Peyer's patch (tissue), 4 donors: ENCODE results near the gene BTBD7. TPM values are rescaled to one million over a fixed set of nuclear protein-coding genes. Genes with fewer than 3 reads are reported as not detected.

ENCODE experiments used
- DNase-seq, 3 donors: peaks; one replicate each; pipeline ENCODE4 v3.0.0-alpha.2; 2017 to 2019
- H3K27ac ChIP-seq, 4 donors: fragments of 200-600 bp; sonication (generic); one replicate each; pipeline ENCODE4 v1.5.1; 2016 to 2019
- H3K27me3 ChIP-seq, 2 donors: fragments of 200-600 bp; sonication (generic); one replicate each; pipeline ENCODE4 v1.5.1; 2019
- H3K36me3 ChIP-seq, 3 donors: fragments of 200-600 bp; sonication (generic); one replicate each; pipeline ENCODE4 v1.5.1; 2016 to 2019
- H3K4me1 ChIP-seq, 4 donors: fragments of 200-600 bp; sonication (generic); one replicate each; pipeline ENCODE4 v1.5.1; 2016 to 2019
- H3K4me3 ChIP-seq, 4 donors: fragments of 200-600 bp; sonication (generic); 1 replicate in 3 of 4; 2 replicates in 1 of 4; pipeline ENCODE4 v1.5.1; 2016 to 2019; ENCODE audit warnings: mild to moderate bottlenecking in 1 of 4
- H3K9me3 ChIP-seq, 4 donors: fragments of 200-600 bp; sonication (generic); one replicate each; pipeline ENCODE4 v1.5.1; 2016 to 2019; ENCODE audit warnings: mild to moderate bottlenecking in 1 of 4
- POLR2A ChIP-seq, 2 donors: fragments of 450-650 bp; IDR thresholded peaks; one replicate each; pipeline ENCODE4 v1.5.1; 2017; ENCODE audit warnings: antibody characterized with exemption in 2 of 2, mild to moderate bottlenecking in 2 of 2, moderate library complexity in 2 of 2
- total RNA-seq, 4 donors: library from RNA; depleted of rRNA; stranded (reverse); fragments of >200 nt; gene quantifications; one replicate each; pipeline ENCODE4 v1.1.0, GENCODE V29; 2016
- TF ChIP-seq, protein P1 (sequence below), 6 experiments: fragments of 450-650 bp in 4 of 6; fragments of 200-600 bp in 2 of 6; sonication (generic) in 1 of 6; IDR thresholded peaks; one replicate each; pipeline ENCODE4 v1.5.1; 2017 to 2019; ENCODE audit warnings: antibody characterized with exemption in 6 of 6, mild to moderate bottlenecking in 3 of 6, moderate library complexity in 1 of 6

BTBD7 gene
- 10 to 100 TPM; 28.1 to 38.1 (median 32.2) TPM for total RNA-seq

- Histone ChIP-seq H3K4me3 (peak within 1 kb of the TSS; percentile 95 to 99 (median 98)), H3K27me3 (no peaks in the 10 kb centered on the region), H3K27ac (peak within 1 kb of the TSS; percentile 98 to 100 (median 98)), H3K9me3 (no peaks in the 10 kb centered on the region), H3K4me1 (peaks cover 0 to 42% (median 9%) of the 10 kb centered on the region in 4 donors), H3K36me3 (no peaks in the 10 kb centered on the region)
- TF ChIP-seq, protein P1, sequence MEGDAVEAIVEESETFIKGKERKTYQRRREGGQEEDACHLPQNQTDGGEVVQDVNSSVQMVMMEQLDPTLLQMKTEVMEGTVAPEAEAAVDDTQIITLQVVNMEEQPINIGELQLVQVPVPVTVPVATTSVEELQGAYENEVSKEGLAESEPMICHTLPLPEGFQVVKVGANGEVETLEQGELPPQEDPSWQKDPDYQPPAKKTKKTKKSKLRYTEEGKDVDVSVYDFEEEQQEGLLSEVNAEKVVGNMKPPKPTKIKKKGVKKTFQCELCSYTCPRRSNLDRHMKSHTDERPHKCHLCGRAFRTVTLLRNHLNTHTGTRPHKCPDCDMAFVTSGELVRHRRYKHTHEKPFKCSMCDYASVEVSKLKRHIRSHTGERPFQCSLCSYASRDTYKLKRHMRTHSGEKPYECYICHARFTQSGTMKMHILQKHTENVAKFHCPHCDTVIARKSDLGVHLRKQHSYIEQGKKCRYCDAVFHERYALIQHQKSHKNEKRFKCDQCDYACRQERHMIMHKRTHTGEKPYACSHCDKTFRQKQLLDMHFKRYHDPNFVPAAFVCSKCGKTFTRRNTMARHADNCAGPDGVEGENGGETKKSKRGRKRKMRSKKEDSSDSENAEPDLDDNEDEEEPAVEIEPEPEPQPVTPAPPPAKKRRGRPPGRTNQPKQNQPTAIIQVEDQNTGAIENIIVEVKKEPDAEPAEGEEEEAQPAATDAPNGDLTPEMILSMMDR (IDR thresholded peaks at IDR 0.05): peak in 3 of 6 experiments; percentile 51 to 57 (median 52)
- TF ChIP-seq POLR2A (IDR thresholded peaks at IDR 0.05): peak; percentile 27 to 62
- DNase-seq: peak; percentile 91 to 98 (median 97)
Measured at GRCh38 chr14:93332853-93333630, at the start of gene BTBD7. BTBD7 (minus strand) TSS chr14:93333036; CDS start chr14:93296051, 36,985 bp downstream.

- H3K4me1 ChIP-seq: no peaks in the 10 kb centered on the region
- no peaks in the 10 kb centered on the region for H3K36me3 ChIP-seq
- H3K27ac ChIP-seq: no peak overlapping the region
- no peak overlapping the region for H3K4me3 ChIP-seq
- no peaks in the 10 kb centered on the region for H3K9me3 ChIP-seq
- no peaks in the 10 kb centered on the region for H3K27me3 ChIP-seq
- DNase-seq: no peak
- TF ChIP-seq POLR2A (IDR thresholded peaks at IDR 0.05): no peak
- TF ChIP-seq, protein P1 (IDR thresholded peaks at IDR 0.05): no peak
Measured at GRCh38 chr14:93381644-93382043, 48.8 kb upstream of the BTBD7 start.

DNA sequence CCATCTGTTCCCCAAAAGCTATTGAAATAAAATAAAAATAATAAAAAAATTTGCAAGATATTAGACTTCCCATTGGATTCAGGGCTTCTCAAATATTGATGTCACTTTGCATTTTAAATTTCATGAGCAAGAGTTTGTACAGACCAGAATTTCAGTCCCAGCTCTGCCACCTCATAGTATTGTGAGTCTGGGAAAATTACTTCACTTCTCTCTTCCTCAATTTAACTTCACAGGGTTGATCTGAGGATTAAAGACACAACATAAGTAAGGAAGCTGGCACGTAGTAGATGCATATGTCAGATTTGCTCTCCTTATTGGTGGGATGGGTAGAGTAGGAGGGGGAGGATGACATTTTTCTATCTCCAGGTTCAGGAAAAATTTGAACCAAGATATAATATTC lies 47.0 kb upstream of the BTBD7 start:
- Histone ChIP-seq H3K36me3 (no peaks in the 10 kb centered on the region), H3K27ac (no peak overlapping the region), H3K27me3 (no peaks in the 10 kb centered on the region), H3K4me3 (no peak overlapping the region), H3K4me1 (no peaks in the 10 kb centered on the region), H3K9me3 (no peaks in the 10 kb centered on the region)
- DNase-seq: no peak
- TF ChIP-seq, protein P1 (IDR thresholded peaks at IDR 0.05): no peak
- TF ChIP-seq POLR2A (IDR thresholded peaks at IDR 0.05): no peak

DNA sequence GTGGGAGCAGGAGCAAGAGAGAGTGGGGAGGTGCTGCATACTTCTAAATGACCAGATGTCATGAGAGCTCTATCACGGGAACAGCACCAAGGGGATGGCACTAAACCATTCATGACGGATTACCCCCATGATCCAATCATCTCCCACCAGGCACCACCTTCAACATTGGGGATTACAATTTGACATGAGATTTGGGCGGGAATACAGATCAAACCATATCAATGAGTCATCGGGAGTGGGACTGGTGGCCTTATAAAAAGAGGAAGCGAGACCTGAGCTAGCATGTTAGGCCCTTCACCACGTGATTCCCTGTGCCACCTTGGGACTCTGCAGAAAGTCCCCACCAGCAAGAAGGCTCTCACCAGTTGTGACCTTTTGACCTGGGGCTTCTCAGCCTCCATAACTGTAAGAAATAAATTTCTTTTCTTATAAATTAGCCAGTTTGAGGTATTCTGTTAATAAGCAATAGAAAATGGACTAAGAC lies 42.9 kb upstream of the BTBD7 start:
- Histone ChIP-seq H3K4me1 (no peaks in the 10 kb centered on the region), H3K27me3 (no peaks in the 10 kb centered on the region), H3K9me3 (no peaks in the 10 kb centered on the region), H3K4me3 (no peak overlapping the region), H3K27ac (peak overlapping the region in 1 of 4 donors; percentile 46), H3K36me3 (no peaks in the 10 kb centered on the region)
- TF ChIP-seq, protein P1 (IDR thresholded peaks at IDR 0.05): no peak
- no peak for TF ChIP-seq POLR2A (IDR thresholded peaks at IDR 0.05)
- DNase-seq: peak in 2 of 3 donors; percentile 70 to 73

DNA sequence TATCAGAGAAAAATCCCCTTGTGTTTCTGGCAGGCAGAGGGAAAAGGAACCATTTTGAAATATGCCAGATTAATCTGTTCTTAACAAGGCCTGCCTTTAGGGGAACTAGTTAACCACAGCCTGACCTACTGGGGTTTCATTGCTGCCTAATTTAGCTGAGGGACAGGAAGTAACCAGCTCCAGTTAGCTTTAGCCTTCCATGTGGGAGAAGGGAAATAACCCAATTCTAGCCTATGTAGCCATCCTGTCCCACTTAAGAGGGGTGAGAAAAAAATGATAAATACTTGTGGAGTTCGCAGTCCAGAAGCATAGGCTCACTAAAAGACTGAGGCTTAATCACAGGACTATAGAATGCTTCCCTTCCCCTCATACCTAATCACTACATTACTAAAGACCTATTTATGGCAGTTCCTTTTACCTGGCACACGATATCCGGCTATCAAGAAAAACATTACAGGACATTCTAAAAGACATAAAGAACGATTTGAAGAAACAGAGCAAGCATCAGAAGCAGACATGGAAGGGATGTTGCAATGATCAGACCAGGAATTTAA lies 37.0 kb upstream of the BTBD7 start:
- peak in 2 of 3 donors; percentile 49 to 55 for DNase-seq
- Histone ChIP-seq H3K9me3 (no peaks in the 10 kb centered on the region), H3K27me3 (no peaks in the 10 kb centered on the region), H3K27ac (peak overlapping the region in 3 of 4 donors; percentile 12 to 61 (median 59)), H3K4me3 (no peak overlapping the region), H3K36me3 (no peaks in the 10 kb centered on the region), H3K4me1 (no peaks in the 10 kb centered on the region)
- TF ChIP-seq, protein P1 (IDR thresholded peaks at IDR 0.05): no peak
- no peak for TF ChIP-seq POLR2A (IDR thresholded peaks at IDR 0.05)
